H9 (cell line): ENCODE data around the gene TRIM40. TPM values are rescaled to one million over a fixed set of nuclear protein-coding genes. Genes with fewer than 3 reads are reported as not detected.

Source experiments
- DNase-seq: peaks from one replicate; pipeline ENCODE4 v3.0.0-alpha.2; 2017
- H2AFZ ChIP-seq: one replicate; pipeline ENCODE4 v1.6.1; 2013; ENCODE audit warnings: mild to moderate bottlenecking, low read length, control low read depth, moderate library complexity
- H2AK5ac ChIP-seq: 2 replicates; pipeline ENCODE4 v1.6.1; 2013; ENCODE audit warnings: low read length, control low read depth, mixed read lengths; ENCODE audit not compliant: insufficient read length
- H2BK120ac ChIP-seq: one replicate; pipeline ENCODE4 v1.6.1; 2013; ENCODE audit warnings: low read depth, mild to moderate bottlenecking, low read length, control low read depth, inconsistent platforms; ENCODE audit not compliant: poor library complexity, severe bottlenecking
- H2BK12ac ChIP-seq: 2 replicates; pipeline ENCODE4 v1.6.1; 2013; ENCODE audit warnings: low read length, control low read depth, mixed read lengths, low read depth; ENCODE audit not compliant: insufficient read length
- H2BK15ac ChIP-seq: 2 replicates; pipeline ENCODE4 v1.6.1; 2013; ENCODE audit warnings: low read depth, low read length, control low read depth
- H2BK20ac ChIP-seq: one replicate; pipeline ENCODE4 v1.6.1; 2013; ENCODE audit warnings: low read depth, mild to moderate bottlenecking, low read length, control low read depth, inconsistent platforms; ENCODE audit not compliant: poor library complexity, severe bottlenecking
- H2BK5ac ChIP-seq: 2 replicates; pipeline ENCODE4 v1.6.1; 2013; ENCODE audit warnings: low read length, control low read depth, mixed read lengths; ENCODE audit not compliant: insufficient read length
- H3K14ac ChIP-seq: 2 replicates; pipeline ENCODE4 v1.6.1; 2013; ENCODE audit warnings: low read length, control low read depth; ENCODE audit not compliant: insufficient read depth
- H3K18ac ChIP-seq: 2 replicates; pipeline ENCODE4 v1.6.1; 2013; ENCODE audit warnings: low read depth, mild to moderate bottlenecking, mixed read lengths, low read length, control low read depth; ENCODE audit not compliant: insufficient read length
- H3K23ac ChIP-seq: 2 replicates; pipeline ENCODE4 v1.6.1; 2013; ENCODE audit warnings: low read length, control low read depth, mixed read lengths, low read depth; ENCODE audit not compliant: insufficient read length
- H3K23me2 ChIP-seq: 2 replicates; pipeline ENCODE4 v1.6.1; 2013; ENCODE audit warnings: low read depth, mild to moderate bottlenecking, mixed read lengths, low read length, control low read depth; ENCODE audit not compliant: insufficient read length, poor library complexity, severe bottlenecking
- H3K27ac ChIP-seq: 2 replicates; pipeline ENCODE4 v1.5.1; 2013; ENCODE audit warnings: low read length, control low read depth, mixed read lengths, low read depth; ENCODE audit not compliant: insufficient read length
- H3K27me3 ChIP-seq: 2 replicates; pipeline ENCODE4 v1.6.1; 2013; ENCODE audit warnings: low read length, control low read depth, inconsistent platforms; ENCODE audit not compliant: insufficient read depth
- H3K4ac ChIP-seq: 2 replicates; pipeline ENCODE4 v1.6.1; 2013; ENCODE audit warnings: low read depth, mild to moderate bottlenecking, control low read depth, inconsistent platforms, low read length, moderate library complexity
- H3K4me1 ChIP-seq: 2 replicates; pipeline ENCODE4 v1.6.1; 2013; ENCODE audit warnings: low read length, control low read depth, inconsistent platforms; ENCODE audit not compliant: insufficient read depth
- H3K4me2 ChIP-seq: 2 replicates; pipeline ENCODE4 v1.6.1; 2013; ENCODE audit warnings: low read length, control low read depth, mixed read lengths; ENCODE audit not compliant: insufficient read length, insufficient read depth
- H3K56ac ChIP-seq: 2 replicates; pipeline ENCODE4 v1.6.1; 2013; ENCODE audit warnings: low read depth, mild to moderate bottlenecking, mixed read lengths, low read length, control low read depth; ENCODE audit not compliant: insufficient read length
- H3K79me1 ChIP-seq: 2 replicates; pipeline ENCODE4 v1.6.1; 2013; ENCODE audit warnings: low read depth, mild to moderate bottlenecking, moderate library complexity, low read length, control low read depth, inconsistent platforms; ENCODE audit not compliant: insufficient read depth, poor library complexity, severe bottlenecking
- H3K79me2 ChIP-seq: 2 replicates; pipeline ENCODE4 v1.6.1; 2013; ENCODE audit warnings: low read length, control low read depth, inconsistent platforms; ENCODE audit not compliant: insufficient read depth
- H3K9ac ChIP-seq: 2 replicates; pipeline ENCODE4 v1.6.1; 2013; ENCODE audit warnings: low read length, control low read depth, mixed read lengths; ENCODE audit not compliant: insufficient read length; ENCODE audit errors: extremely low read depth
- H3K9me3 ChIP-seq: one replicate; pipeline ENCODE4 v1.6.1; 2013; ENCODE audit warnings: low read depth, low read length, inconsistent platforms; ENCODE audit not compliant: control insufficient read depth
- H3T11ph ChIP-seq: one replicate; pipeline ENCODE4 v1.6.1; 2013; ENCODE audit warnings: mild to moderate bottlenecking, low read length, control low read depth, inconsistent platforms
- H4K20me1 ChIP-seq: one replicate; pipeline ENCODE4 v1.6.1; 2013; ENCODE audit not compliant: control insufficient read depth, insufficient read length, insufficient read depth
- H4K5ac ChIP-seq: 2 replicates; pipeline ENCODE4 v1.6.1; 2013; ENCODE audit warnings: low read depth, mild to moderate bottlenecking, mixed read lengths, low read length, control low read depth; ENCODE audit not compliant: insufficient read length
- H4K8ac ChIP-seq: replicated peaks from 2 replicates; pipeline ENCODE4 v1.6.1; 2013; ENCODE audit warnings: low read length, control low read depth, mixed read lengths, low read depth; ENCODE audit not compliant: insufficient read length
- H4K91ac ChIP-seq: 2 replicates; pipeline ENCODE4 v1.6.1; 2013; ENCODE audit warnings: low read depth, mild to moderate bottlenecking, moderate library complexity, mixed read lengths, low read length, control low read depth; ENCODE audit not compliant: insufficient read length
- H3K27ac Mint-ChIP-seq, 3 experiments: 2 replicates in 2 of 3; 3 replicates in 1 of 3; pipeline ENCODE4 v1.8.0; 2020 to 2021; ENCODE audit warnings: mixed read lengths in 3 of 3, mild to moderate bottlenecking in 1 of 3, moderate library complexity in 1 of 3
- H3K27me3 Mint-ChIP-seq: 2 replicates; pipeline ENCODE4 v1.8.0; 2021; ENCODE audit warnings: low read depth, mild to moderate bottlenecking, moderate library complexity, mixed read lengths
- H3K36me3 Mint-ChIP-seq, 3 experiments: 2 replicates in 2 of 3; 3 replicates in 1 of 3; pipeline ENCODE4 v1.8.0; 2020 to 2021; ENCODE audit warnings: low read depth in 3 of 3, mixed read lengths in 3 of 3; ENCODE audit not compliant: insufficient read depth in 1 of 3
- H3K4me1 Mint-ChIP-seq, 2 experiments: 2 replicates each; pipeline ENCODE4 v1.8.0; 2020; ENCODE audit warnings: mixed read lengths in 2 of 2
- H3K4me3 Mint-ChIP-seq, 2 experiments: 2 replicates in 1 of 2; 3 replicates in 1 of 2; pipeline ENCODE4 v1.8.0; 2020 to 2021; ENCODE audit warnings: mild to moderate bottlenecking in 2 of 2, mixed read lengths in 2 of 2, moderate library complexity in 1 of 2
- H3K9me3 Mint-ChIP-seq, 2 experiments: 2 replicates in 1 of 2; 3 replicates in 1 of 2; pipeline ENCODE4 v1.8.0; 2020; ENCODE audit warnings: mild to moderate bottlenecking in 2 of 2, mixed read lengths in 2 of 2, moderate library complexity in 1 of 2
- WGBS: extraction: QIAGEN DNeasy Blood & Tissue Kit; methylation state at CpG from one replicate; pipeline ENCODE4 v1.1.7; 2013; ENCODE audit warnings: missing lambda C conversion rate, low lambda C conversion rate, mixed read lengths; ENCODE audit not compliant: insufficient read length; ENCODE audit errors: extremely low coverage; 5-methylcytosine and 5-hydroxymethylcytosine counted together
- total RNA-seq: library from RNA; stranded (reverse); gene quantifications from 2 replicates; pipeline ENCODE4 v1.2.1, GENCODE V29; 2021
- TF ChIP-seq, protein P1 (sequence below): fragments of 200-600 bp; sonication (generic); conservative IDR thresholded peaks from 3 replicates; pipeline ENCODE4 v1.8.0; 2021; ENCODE audit warnings: antibody characterized with exemption, mild to moderate bottlenecking

Gene TRIM40
- total RNA-seq, 1 experiment from 2014 or later: not detected

GRCh38 chr6:30195951-30196350, 60.0 kb downstream of the TRIM40 start:
- no peaks in the 10 kb centered on the region for H3K79me2 ChIP-seq
- Mint-ChIP-seq H3K27ac (no peak overlapping the region), H3K27me3 (no peaks in the 10 kb centered on the region), H3K4me3 (no peak overlapping the region), H3K36me3 (peaks cover 17 to 78% (median 53%) of the 10 kb centered on the region in 3 experiments; a peak in 6 of 7 replicates), H3K9me3 (no peaks in the 10 kb centered on the region), H3K4me1 (peaks cover 3 to 5% of the 10 kb centered on the region in 2 experiments; a peak in 3 of 4 replicates)
- H2BK20ac ChIP-seq: no peak overlapping the region
- no peak overlapping the region for H3K14ac ChIP-seq
- H2AK5ac ChIP-seq: no peak overlapping the region
- H3K9ac ChIP-seq: no peak overlapping the region
- H3K18ac ChIP-seq: no peak overlapping the region
- H3K4me1 ChIP-seq: no peaks in the 10 kb centered on the region
- H3K4me2 ChIP-seq: no peak overlapping the region
- H2BK15ac ChIP-seq: no peak overlapping the region
- H3K27ac ChIP-seq: no peak overlapping the region
- no peak overlapping the region for H2AFZ ChIP-seq
- no peak overlapping the region for H2BK12ac ChIP-seq
- no CpG with 5 or more reads among the region's 1 CpG for WGBS
- H3K79me1 ChIP-seq: no peaks in the 10 kb centered on the region
- no peak for DNase-seq
- TF ChIP-seq, protein P1, sequence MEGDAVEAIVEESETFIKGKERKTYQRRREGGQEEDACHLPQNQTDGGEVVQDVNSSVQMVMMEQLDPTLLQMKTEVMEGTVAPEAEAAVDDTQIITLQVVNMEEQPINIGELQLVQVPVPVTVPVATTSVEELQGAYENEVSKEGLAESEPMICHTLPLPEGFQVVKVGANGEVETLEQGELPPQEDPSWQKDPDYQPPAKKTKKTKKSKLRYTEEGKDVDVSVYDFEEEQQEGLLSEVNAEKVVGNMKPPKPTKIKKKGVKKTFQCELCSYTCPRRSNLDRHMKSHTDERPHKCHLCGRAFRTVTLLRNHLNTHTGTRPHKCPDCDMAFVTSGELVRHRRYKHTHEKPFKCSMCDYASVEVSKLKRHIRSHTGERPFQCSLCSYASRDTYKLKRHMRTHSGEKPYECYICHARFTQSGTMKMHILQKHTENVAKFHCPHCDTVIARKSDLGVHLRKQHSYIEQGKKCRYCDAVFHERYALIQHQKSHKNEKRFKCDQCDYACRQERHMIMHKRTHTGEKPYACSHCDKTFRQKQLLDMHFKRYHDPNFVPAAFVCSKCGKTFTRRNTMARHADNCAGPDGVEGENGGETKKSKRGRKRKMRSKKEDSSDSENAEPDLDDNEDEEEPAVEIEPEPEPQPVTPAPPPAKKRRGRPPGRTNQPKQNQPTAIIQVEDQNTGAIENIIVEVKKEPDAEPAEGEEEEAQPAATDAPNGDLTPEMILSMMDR: no peak
- H3K23ac ChIP-seq: no peak overlapping the region
- no peak overlapping the region for H3T11ph ChIP-seq
- H2BK120ac ChIP-seq: no peak overlapping the region
- no peaks in the 10 kb centered on the region for H3K9me3 ChIP-seq
- H3K4ac ChIP-seq: no peak overlapping the region
- no peak overlapping the region for H4K5ac ChIP-seq
- H4K20me1 ChIP-seq: no peaks in the 10 kb centered on the region
- no peak overlapping the region for H4K91ac ChIP-seq
- no peaks in the 10 kb centered on the region for H3K23me2 ChIP-seq
- H3K27me3 ChIP-seq: no peaks in the 10 kb centered on the region
- no peak overlapping the region for H2BK5ac ChIP-seq
- no peak overlapping the region for H3K56ac ChIP-seq
- H4K8ac ChIP-seq: no peak overlapping the region
